Measurements from ENCODE around the gene CACUL1.

DNA sequence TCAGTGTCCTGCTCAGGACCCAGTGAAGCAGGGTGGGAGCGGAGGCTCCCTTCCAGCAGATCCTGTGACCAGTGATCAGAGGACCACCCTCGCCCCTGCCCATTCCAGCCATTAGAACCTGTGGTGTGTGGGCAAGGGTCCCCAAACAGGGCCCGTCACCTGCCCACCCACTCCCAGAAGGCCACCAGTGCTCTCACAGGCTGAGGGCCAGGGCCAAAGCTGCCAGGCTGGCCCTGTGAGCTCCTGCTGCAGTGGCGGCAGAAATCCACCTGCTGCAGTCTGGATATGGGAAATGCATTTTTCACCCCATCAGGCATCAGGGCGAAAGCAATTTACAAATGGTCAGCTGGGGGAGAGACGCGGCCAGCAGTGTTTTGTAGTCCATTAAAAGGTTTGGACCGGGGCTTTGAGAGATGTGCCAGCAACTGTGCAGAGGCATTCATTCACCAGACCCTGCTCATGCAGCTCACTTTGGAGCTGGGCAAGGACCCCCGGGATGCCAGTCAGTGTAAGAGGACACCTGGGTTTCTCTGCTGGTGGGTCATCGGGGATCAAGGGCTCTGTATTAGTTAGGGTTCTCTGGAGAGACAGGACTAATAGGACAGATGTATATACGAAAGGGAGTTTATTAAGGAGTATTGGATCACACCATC is 84.2 kb downstream of the CACUL1 start:
- TF ChIP-seq CTCF (IDR thresholded peaks at IDR 0.05; ENCODE audit: low read depth, low read length, missing input control) (no peak), RAD21 (IDR thresholded peaks at IDR 0.05) (no peak), REST (IDR thresholded peaks at IDR 0.05) (no peak), GABPA (IDR thresholded peaks at IDR 0.05 in 1 of 2, conservative IDR thresholded peaks at IDR 0.05 in 1 of 2) (no peak), ZBTB33 (IDR thresholded peaks at IDR 0.05) (no peak), NR2F2 (IDR thresholded peaks at IDR 0.05) (no peak), JUND (IDR thresholded peaks at IDR 0.05) (no peak), FOXA1 (IDR thresholded peaks at IDR 0.05) (no peak)
- TF ChIP-seq, protein P1, sequence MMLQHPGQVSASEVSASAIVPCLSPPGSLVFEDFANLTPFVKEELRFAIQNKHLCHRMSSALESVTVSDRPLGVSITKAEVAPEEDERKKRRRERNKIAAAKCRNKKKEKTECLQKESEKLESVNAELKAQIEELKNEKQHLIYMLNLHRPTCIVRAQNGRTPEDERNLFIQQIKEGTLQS (IDR thresholded peaks at IDR 0.05): no peak

Measured in liver (tissue), 3 donors.